ENCODE measurements around the gene CARNS1.

DNA sequence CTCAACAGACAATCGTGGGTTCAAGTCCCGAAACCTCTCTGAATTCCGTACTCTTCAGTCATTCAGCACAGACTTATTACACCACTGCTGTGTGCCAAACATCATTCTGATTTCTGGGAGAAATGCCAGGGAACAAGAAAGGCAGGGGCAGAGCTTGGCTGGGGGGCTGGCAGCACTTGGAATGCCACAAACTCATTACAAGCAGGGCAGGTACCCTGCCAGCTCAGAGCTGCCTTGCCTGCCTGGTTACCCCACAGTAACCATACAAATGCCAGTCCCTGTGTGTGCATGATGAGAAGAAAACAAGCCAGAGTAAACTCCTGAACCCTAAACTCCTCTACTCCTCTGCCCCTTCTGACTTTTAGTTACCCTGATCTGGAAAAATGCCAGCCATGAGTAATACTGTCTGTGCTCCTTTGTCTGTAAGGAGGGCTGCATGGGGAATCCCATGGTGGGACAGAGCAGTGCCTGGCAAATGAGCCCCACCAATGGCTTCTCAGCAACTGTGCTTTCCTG lies 30.6 kb upstream of the CARNS1 start:
- TF ChIP-seq, protein P1, sequence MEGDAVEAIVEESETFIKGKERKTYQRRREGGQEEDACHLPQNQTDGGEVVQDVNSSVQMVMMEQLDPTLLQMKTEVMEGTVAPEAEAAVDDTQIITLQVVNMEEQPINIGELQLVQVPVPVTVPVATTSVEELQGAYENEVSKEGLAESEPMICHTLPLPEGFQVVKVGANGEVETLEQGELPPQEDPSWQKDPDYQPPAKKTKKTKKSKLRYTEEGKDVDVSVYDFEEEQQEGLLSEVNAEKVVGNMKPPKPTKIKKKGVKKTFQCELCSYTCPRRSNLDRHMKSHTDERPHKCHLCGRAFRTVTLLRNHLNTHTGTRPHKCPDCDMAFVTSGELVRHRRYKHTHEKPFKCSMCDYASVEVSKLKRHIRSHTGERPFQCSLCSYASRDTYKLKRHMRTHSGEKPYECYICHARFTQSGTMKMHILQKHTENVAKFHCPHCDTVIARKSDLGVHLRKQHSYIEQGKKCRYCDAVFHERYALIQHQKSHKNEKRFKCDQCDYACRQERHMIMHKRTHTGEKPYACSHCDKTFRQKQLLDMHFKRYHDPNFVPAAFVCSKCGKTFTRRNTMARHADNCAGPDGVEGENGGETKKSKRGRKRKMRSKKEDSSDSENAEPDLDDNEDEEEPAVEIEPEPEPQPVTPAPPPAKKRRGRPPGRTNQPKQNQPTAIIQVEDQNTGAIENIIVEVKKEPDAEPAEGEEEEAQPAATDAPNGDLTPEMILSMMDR (conservative IDR thresholded peaks at IDR 0.05; ENCODE audit: low read length), result no peak
- TF ChIP-seq EZH2phosphoT487 (IDR thresholded peaks at IDR 0.05; ENCODE audit: borderline replicate concordance), result no peak

Data from Loucy (cell line).